ENCODE measurements around the gene SLC6A3. TPM values are rescaled to one million over a fixed set of nuclear protein-coding genes. Genes with fewer than 3 reads are reported as not detected.
"Not testable (repeated sequence)": the region's sequence is repeated elsewhere in the genome, so short reads cannot be mapped to it uniquely, and the experiment has no call there.

Gene SLC6A3
- total RNA-seq, 1 experiment from 2014 or later, result not detected

DNA sequence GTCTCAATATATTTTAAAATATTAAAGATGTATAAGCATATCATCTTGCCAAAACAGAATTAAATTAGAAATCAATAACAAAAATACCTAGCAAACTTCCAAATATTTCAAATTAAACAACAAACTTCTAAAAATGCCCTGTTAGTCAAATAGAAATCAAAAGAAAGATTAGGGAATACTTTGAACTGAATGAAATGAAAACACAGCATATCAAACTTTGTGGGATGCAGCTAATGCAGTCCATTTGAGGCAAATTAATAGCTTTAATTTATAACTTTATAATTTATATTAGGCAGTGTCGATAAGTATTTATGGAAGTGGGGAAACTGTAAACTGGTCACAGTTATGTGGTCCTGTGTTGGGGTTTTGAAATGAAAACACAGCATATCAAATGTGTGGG lies 17.1 kb downstream of the SLC6A3 start:
- H3K36me3 Mint-ChIP-seq (ENCODE audit: insufficient read depth, unreplicated experiment), result no peaks in the 10 kb centered on the region
- CTCF ChIA-PET, result no interaction called here
- no peak overlapping the region for H3K4me3 Mint-ChIP-seq (ENCODE audit: low read depth, unreplicated experiment)
- peaks cover 5% of the 10 kb centered on the region for H3K9me3 Mint-ChIP-seq (ENCODE audit: low read depth, unreplicated experiment)
- TF ChIP-seq, protein P1, sequence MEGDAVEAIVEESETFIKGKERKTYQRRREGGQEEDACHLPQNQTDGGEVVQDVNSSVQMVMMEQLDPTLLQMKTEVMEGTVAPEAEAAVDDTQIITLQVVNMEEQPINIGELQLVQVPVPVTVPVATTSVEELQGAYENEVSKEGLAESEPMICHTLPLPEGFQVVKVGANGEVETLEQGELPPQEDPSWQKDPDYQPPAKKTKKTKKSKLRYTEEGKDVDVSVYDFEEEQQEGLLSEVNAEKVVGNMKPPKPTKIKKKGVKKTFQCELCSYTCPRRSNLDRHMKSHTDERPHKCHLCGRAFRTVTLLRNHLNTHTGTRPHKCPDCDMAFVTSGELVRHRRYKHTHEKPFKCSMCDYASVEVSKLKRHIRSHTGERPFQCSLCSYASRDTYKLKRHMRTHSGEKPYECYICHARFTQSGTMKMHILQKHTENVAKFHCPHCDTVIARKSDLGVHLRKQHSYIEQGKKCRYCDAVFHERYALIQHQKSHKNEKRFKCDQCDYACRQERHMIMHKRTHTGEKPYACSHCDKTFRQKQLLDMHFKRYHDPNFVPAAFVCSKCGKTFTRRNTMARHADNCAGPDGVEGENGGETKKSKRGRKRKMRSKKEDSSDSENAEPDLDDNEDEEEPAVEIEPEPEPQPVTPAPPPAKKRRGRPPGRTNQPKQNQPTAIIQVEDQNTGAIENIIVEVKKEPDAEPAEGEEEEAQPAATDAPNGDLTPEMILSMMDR (IDR thresholded peaks at IDR 0.05; ENCODE audit: unreplicated experiment), result no peak
- H3K27me3 Mint-ChIP-seq (ENCODE audit: unreplicated experiment), result peaks cover 32% of the 10 kb centered on the region
- no peaks in the 10 kb centered on the region for H3K4me1 Mint-ChIP-seq (ENCODE audit: low read depth, unreplicated experiment)
- H3K27ac Mint-ChIP-seq (ENCODE audit: unreplicated experiment), result no peak overlapping the region
- DNase-seq, result no peak
- no TSS peak for BruUV-seq (replicated peaks)
- intact Hi-C loops (cut with micrococcal nuclease; ENCODE audit: unreplicated experiment), result no loop called here

DNA sequence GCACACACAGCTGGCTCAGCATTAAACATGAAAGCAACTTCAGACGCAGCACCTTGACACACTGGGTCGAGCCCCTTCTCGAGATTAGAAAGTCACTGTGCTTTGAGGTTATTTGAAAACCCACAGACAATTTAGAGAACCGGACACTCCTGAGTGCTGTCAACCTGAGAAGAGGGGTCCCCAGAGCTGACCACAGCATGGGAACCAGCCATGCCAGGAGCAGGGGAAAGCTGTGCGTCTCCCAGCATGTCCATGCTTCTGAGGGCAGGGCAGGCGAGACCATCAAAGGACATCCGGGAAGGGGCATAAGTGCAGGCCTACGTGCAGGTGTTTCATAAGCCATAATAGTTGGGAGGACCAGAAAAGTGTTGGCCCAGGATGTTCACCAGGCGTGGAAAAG lies 20.5 kb downstream of the SLC6A3 start:
- H3K9me3 Mint-ChIP-seq (ENCODE audit: low read depth, unreplicated experiment), result peaks cover 5% of the 10 kb centered on the region
- no peak overlapping the region for H3K4me3 Mint-ChIP-seq (ENCODE audit: low read depth, unreplicated experiment)
- no peaks in the 10 kb centered on the region for H3K4me1 Mint-ChIP-seq (ENCODE audit: low read depth, unreplicated experiment)
- intact Hi-C loops (cut with micrococcal nuclease; ENCODE audit: unreplicated experiment), result no loop called here
- peaks cover 4% of the 10 kb centered on the region for H3K36me3 Mint-ChIP-seq (ENCODE audit: insufficient read depth, unreplicated experiment)
- TF ChIP-seq, protein P1 (IDR thresholded peaks at IDR 0.05; ENCODE audit: unreplicated experiment), result no peak
- DNase-seq, result no peak
- H3K27ac Mint-ChIP-seq (ENCODE audit: unreplicated experiment), result no peak overlapping the region
- no TSS peak for BruUV-seq (replicated peaks)
- H3K27me3 Mint-ChIP-seq (ENCODE audit: unreplicated experiment), result peaks cover 29% of the 10 kb centered on the region
- CTCF ChIA-PET, result no interaction called here

DNA sequence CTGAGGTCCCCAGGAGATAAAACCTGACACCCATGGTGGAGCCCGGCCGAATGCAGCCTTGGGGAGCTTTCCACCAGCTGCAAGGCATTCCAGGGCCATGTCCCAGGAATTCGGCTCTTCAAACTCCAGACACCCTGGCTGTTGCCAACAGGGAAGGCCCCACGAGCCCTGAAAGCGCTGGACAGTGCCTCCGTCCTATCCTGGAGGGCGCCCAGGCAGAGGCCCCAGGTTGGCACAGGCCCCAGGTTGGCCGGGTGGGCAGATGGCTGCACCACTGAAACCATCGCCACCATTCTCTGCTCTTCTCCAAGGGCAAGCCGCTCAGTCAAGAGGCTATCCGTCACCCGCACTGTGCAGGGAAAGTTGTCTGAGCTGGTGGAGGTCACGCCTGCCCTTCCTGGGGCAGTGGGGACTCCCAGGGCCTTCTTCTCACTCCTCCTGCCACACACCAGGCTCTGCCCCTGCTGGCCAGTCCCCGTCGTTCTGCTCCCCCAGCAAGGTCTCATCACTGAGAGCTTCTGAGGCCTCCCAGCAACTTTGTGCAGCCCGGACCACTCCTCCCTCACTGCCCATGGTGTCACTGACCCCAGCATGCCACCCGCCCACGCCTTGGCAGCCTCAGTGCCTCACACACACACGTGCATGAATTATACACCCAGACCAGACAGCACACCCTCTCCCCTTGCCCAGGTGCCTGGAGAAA lies 21.2 kb downstream of the SLC6A3 start:
- peaks cover 4% of the 10 kb centered on the region for H3K36me3 Mint-ChIP-seq (ENCODE audit: insufficient read depth, unreplicated experiment)
- CTCF ChIA-PET, result no interaction called here
- intact Hi-C loops (cut with micrococcal nuclease; ENCODE audit: unreplicated experiment), result no loop called here
- H3K27ac Mint-ChIP-seq (ENCODE audit: unreplicated experiment), result no peak overlapping the region
- no TSS peak for BruUV-seq (replicated peaks)
- peaks cover 29% of the 10 kb centered on the region for H3K27me3 Mint-ChIP-seq (ENCODE audit: unreplicated experiment)
- TF ChIP-seq, protein P1 (IDR thresholded peaks at IDR 0.05; ENCODE audit: unreplicated experiment), result no peak
- H3K4me1 Mint-ChIP-seq (ENCODE audit: low read depth, unreplicated experiment), result no peaks in the 10 kb centered on the region
- H3K9me3 Mint-ChIP-seq (ENCODE audit: low read depth, unreplicated experiment), result peaks cover 5% of the 10 kb centered on the region
- DNase-seq, result no peak
- H3K4me3 Mint-ChIP-seq (ENCODE audit: low read depth, unreplicated experiment), result no peak overlapping the region

DNA sequence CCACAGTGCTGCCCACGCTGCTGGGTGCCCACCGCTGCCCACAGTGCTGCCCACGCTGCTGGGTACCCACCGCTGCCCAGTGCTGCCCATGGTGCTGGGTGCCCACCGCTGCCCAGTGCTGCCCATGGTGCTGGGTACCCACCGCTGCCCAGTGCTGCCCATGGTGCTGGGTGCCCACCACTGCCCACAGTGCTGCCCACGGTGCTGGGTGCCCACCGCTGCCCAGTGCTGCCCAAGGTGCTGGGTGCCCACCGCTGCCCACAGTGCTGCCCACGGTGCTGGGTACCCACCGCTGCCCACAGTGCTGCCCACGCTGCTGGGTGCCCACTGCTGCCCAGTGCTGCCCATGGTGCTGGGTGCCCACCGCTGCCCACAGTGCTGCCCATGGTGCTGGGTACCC lies 22.7 kb downstream of the SLC6A3 start:
- intact Hi-C loops (cut with micrococcal nuclease; ENCODE audit: unreplicated experiment); BruUV-seq (replicated peaks); CTCF ChIA-PET; DNase-seq; H3K27ac Mint-ChIP-seq (ENCODE audit: unreplicated experiment); H3K4me3 Mint-ChIP-seq (ENCODE audit: low read depth, unreplicated experiment); H3K9me3 Mint-ChIP-seq (ENCODE audit: low read depth, unreplicated experiment); H3K36me3 Mint-ChIP-seq (ENCODE audit: insufficient read depth, unreplicated experiment); H3K4me1 Mint-ChIP-seq (ENCODE audit: low read depth, unreplicated experiment): not testable (repeated sequence)
- peaks cover 39% of the 10 kb centered on the region for H3K27me3 Mint-ChIP-seq (ENCODE audit: unreplicated experiment)

DNA sequence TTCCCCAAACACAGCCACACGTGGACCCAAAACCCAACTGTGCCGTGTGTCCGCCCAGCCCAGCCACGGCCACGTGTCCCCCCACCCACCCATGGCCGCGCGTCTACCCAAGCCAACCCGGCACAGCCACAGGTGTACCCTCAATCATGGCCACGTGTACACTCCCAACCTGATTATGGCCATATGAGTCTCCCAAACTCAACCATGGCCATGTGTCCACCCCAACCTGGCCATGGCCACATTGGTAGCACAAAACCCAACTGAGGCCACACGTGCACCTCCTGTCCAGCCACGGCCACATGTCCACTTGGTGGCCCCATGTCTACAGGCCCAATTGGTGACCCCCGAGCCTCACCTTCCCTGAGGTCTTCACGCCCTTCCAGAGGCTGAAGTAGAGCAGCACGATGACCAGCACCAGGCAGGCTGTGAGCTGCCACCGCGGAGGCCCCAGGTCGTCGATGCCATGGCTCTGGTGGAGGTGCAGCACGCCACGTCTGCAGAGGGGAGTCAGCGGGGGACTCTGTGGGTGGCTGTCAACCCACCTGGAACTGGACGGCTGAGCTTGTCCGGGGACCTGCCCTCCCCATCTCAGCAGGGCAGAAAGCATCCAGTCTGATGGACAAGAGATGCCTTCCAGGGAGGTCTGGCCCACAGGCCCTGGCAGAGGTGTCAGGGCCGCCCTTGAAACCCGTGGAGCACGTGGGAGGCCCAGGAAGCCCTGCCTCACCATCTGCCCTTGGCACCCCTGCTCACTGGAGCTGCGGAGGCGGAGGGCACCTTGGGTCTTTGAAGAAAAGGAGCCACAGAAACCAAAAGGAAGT lies 23.5 kb downstream of the SLC6A3 start:
- intact Hi-C loops (cut with micrococcal nuclease; ENCODE audit: unreplicated experiment), result no loop called here
- BruUV-seq (replicated peaks), result no TSS peak

More for the DNA sequence above, 23.5 kb downstream of the SLC6A3 start:
- Mint-ChIP-seq H3K4me1 (ENCODE audit: low read depth, unreplicated experiment) (no peaks in the 10 kb centered on the region), H3K36me3 (ENCODE audit: insufficient read depth, unreplicated experiment) (peaks cover 4% of the 10 kb centered on the region), H3K4me3 (ENCODE audit: low read depth, unreplicated experiment) (no peak overlapping the region), H3K27ac (ENCODE audit: unreplicated experiment) (no peak overlapping the region), H3K27me3 (ENCODE audit: unreplicated experiment) (peaks cover 39% of the 10 kb centered on the region), H3K9me3 (ENCODE audit: low read depth, unreplicated experiment) (peaks cover 8% of the 10 kb centered on the region)
- TF ChIP-seq, protein P1 (IDR thresholded peaks at IDR 0.05; ENCODE audit: unreplicated experiment), result no peak
- no peak for DNase-seq
- CTCF ChIA-PET, result no interaction called here
